Activated T-cell treated with anti-CD3 and anti-CD28 coated beads, Interleukin-2, amount 50 U/mL, for 48 hours (primary cell): ENCODE results near the gene NOSTRIN.
"Not testable (repeated sequence)": the region's sequence is repeated elsewhere in the genome, so short reads cannot be mapped to it uniquely, and the experiment has no call there.

Source experiments
- DNase-seq, 2 experiments: peaks; one replicate each; pipeline ENCODE4 v3.0.0-alpha.2; 2020

NOSTRIN gene

GRCh38 chr2:168790226-168790902, 12.1 kb upstream of the NOSTRIN start:
- no peak for DNase-seq

GRCh38 chr2:168791140-168791539, 11.3 kb upstream of the NOSTRIN start:
- DNase-seq, result not testable (repeated sequence)

- no peak for DNase-seq
Measured at GRCh38 chr2:168793596-168793995, 8.8 kb upstream of the NOSTRIN start.

- DNase-seq, result no peak
Measured at GRCh38 chr2:168794968-168795367, 7.5 kb upstream of the NOSTRIN start.

- DNase-seq, result no peak
Measured at GRCh38 chr2:168796090-168796577, 6.3 kb upstream of the NOSTRIN start.

GRCh38 chr2:168796583-168797285, 5.7 kb upstream of the NOSTRIN start:
- DNase-seq, result no peak

- DNase-seq, result no peak
Measured at GRCh38 chr2:168797286-168797655, 5.2 kb upstream of the NOSTRIN start.

GRCh38 chr2:168798076-168798887, 4.2 kb upstream of the NOSTRIN start:
- no peak for DNase-seq

- no peak for DNase-seq
Measured at GRCh38 chr2:168798888-168799410, 3.5 kb upstream of the NOSTRIN start.

- DNase-seq, result no peak
Measured at GRCh38 chr2:168801471-168801870, 966 bp upstream of the NOSTRIN start.

- DNase-seq, result no peak
Measured at GRCh38 chr2:168802859-168803725, 655 bp downstream of the NOSTRIN start.

GRCh38 chr2:168804214-168804613, 1.8 kb downstream of the NOSTRIN start:
- DNase-seq, result no peak

GRCh38 chr2:168805615-168806014, 3.2 kb downstream of the NOSTRIN start:
- no peak for DNase-seq

- DNase-seq, result no peak
Measured at GRCh38 chr2:168809537-168809936, 7.1 kb downstream of the NOSTRIN start.

GRCh38 chr2:168810235-168810634, 7.8 kb downstream of the NOSTRIN start:
- DNase-seq, result no peak

GRCh38 chr2:168811696-168812095, 9.3 kb downstream of the NOSTRIN start:
- DNase-seq, result no peak

- DNase-seq, result no peak
Measured at GRCh38 chr2:168814046-168814445, 11.6 kb downstream of the NOSTRIN start.

- no peak for DNase-seq
Measured at GRCh38 chr2:168814939-168815907, 12.8 kb downstream of the NOSTRIN start.

GRCh38 chr2:168816369-168816768, 13.9 kb downstream of the NOSTRIN start:
- no peak for DNase-seq

- DNase-seq, result no peak
Measured at GRCh38 chr2:168819050-168819715, 16.7 kb downstream of the NOSTRIN start.
